Measurements from ENCODE around the gene CDH23.

- TF ChIP-seq CTCF (IDR thresholded peaks at IDR 0.05; ENCODE audit: low read length): no peak
- TF ChIP-seq EZH2phosphoT487 (IDR thresholded peaks at IDR 0.05; ENCODE audit: low read length): no peak
Observed at GRCh38 chr10:71584902-71585563, 188.3 kb downstream of the CDH23 start.

All from MM.1S (cell line).